HepG2 (cell line): ENCODE measurements around the gene UBALD1. TPM values are rescaled to one million over a fixed set of nuclear protein-coding genes. Genes with fewer than 3 reads are reported as not detected.
A peak's percentile ranks its signal among the peaks of the same experiment; 100 is the strongest.

ENCODE experiments used
- ATAC-seq: fragments of 200-7000 bp; cut with Tn5 transposase; 3 replicates; pipeline ENCODE4 v1.9.1; 2020; ENCODE audit warnings: mild to moderate bottlenecking, moderate library complexity
- BruUV-seq: library from RNA; stranded (reverse); fragments of 400-500 nt; replicated peaks from 2 replicates; lab custom pipeline; 2021; lab: Mats Ljungman, UMichigan
- CTCF ChIA-PET: fragments of 300-600 bp; formaldehyde crosslinking; extraction: SDS; loops from one replicate; lab custom pipeline; 2021; ENCODE audit warnings: low total read pairs, inconsistent platforms, low intra/inter-chr PET ratio; lab: Yijun Ruan, JAX
- POLR2A ChIA-PET: fragments of 350-600 bp; sonication (Branson Sonifier 250); formaldehyde crosslinking; loops from one replicate; lab custom pipeline; 2020; ENCODE audit warnings: antibody characterized with exemption, inconsistent platforms; lab: Yijun Ruan, JAX
- DNase-seq: peaks from one replicate; pipeline ENCODE4 v3.0.0-alpha.2; 2015; ENCODE audit warnings: low spot score
- FAIRE-seq: peaks from 3 replicates; lab custom pipeline; 2011; peaks lifted over from hg19 to GRCh38; lab: Jason Lieb, UNC
- H2AFZ ChIP-seq: one replicate; pipeline ENCODE4 v1.6.1; 2011; ENCODE audit warnings: low read length, inconsistent platforms
- H3K27ac ChIP-seq: fragments of 300-600 bp; 3 replicates; pipeline ENCODE4 v1.8.0; 2011; ENCODE audit warnings: mixed run types, mild to moderate bottlenecking, mixed read lengths, low read length, inconsistent platforms; ENCODE audit not compliant: insufficient read depth; ENCODE audit errors: extremely low read length
- H3K27me3 ChIP-seq, 2 experiments: fragments of 200-600 bp in 1 of 2; 2 replicates in 1 of 2; 3 replicates in 1 of 2; pipeline versions ENCODE4 v1.6.0 to v1.8.0; 2011; ENCODE audit warnings: low read length in 2 of 2, mild to moderate bottlenecking in 2 of 2, moderate library complexity in 2 of 2, inconsistent platforms in 1 of 2; ENCODE audit not compliant: insufficient read depth in 2 of 2, control insufficient read depth in 1 of 2
- H3K36me3 ChIP-seq, 2 experiments: fragments of 200-600 bp in 1 of 2; replicated peaks in 1 of 2; 2 replicates in 1 of 2; 3 replicates in 1 of 2; pipeline versions ENCODE4 v1.5.1 to v1.8.0; 2011; ENCODE audit warnings: low read length in 2 of 2, inconsistent platforms in 1 of 2; ENCODE audit not compliant: insufficient read depth in 2 of 2, control insufficient read depth in 1 of 2
- H3K4me1 ChIP-seq: 2 replicates; pipeline ENCODE4 v1.5.1; 2012; ENCODE audit warnings: low read length, inconsistent platforms; ENCODE audit not compliant: insufficient read depth
- H3K4me2 ChIP-seq: 2 replicates; pipeline ENCODE4 v1.6.0; 2011; ENCODE audit warnings: low read depth, low read length, inconsistent platforms
- H3K4me3 ChIP-seq, 3 experiments: fragments of 200-600 bp in 1 of 3; sonication (generic), shearing (Covaris generic) in 1 of 3; replicated peaks in 1 of 3; 2 replicates each; pipeline ENCODE4 v1.5.1; 2011 to 2016; ENCODE audit warnings: low read length in 3 of 3, inconsistent platforms in 2 of 3, low read depth in 2 of 3, mild to moderate bottlenecking in 2 of 3, control low read depth in 1 of 3, mixed read lengths in 1 of 3; ENCODE audit not compliant: insufficient read depth in 1 of 3
- H3K79me2 ChIP-seq: one replicate; pipeline ENCODE4 v1.6.1; 2011; ENCODE audit warnings: low read length, inconsistent platforms; ENCODE audit not compliant: insufficient read depth
- H3K9ac ChIP-seq: 2 replicates; pipeline ENCODE4 v1.6.0; 2011; ENCODE audit warnings: mild to moderate bottlenecking, low read depth, low read length, inconsistent platforms; ENCODE audit not compliant: insufficient read depth
- H3K9me3 ChIP-seq: 2 replicates; pipeline ENCODE4 v1.5.1; 2012; ENCODE audit warnings: mild to moderate bottlenecking, low read length
- H4K20me1 ChIP-seq: 2 replicates; pipeline ENCODE4 v1.6.0; 2011; ENCODE audit warnings: inconsistent platforms, mild to moderate bottlenecking, low read length, moderate library complexity; ENCODE audit not compliant: insufficient read depth
- CEBPB ChIP-seq: IDR thresholded peaks from 2 replicates; pipeline ENCODE4 v1.6.1; 2011; ENCODE audit warnings: low read depth, low read length, improper control_type of control experiment, borderline replicate concordance
- LBX2 ChIP-seq: sonication (generic); formaldehyde crosslinking; IDR thresholded peaks from 2 replicates; pipeline ENCODE4 v1.5.0; 2020; ENCODE audit warnings: missing genetic modification reagents, mild to moderate bottlenecking, borderline replicate concordance
- MED1 ChIP-seq: sonication (generic); formaldehyde crosslinking; IDR thresholded peaks from 2 replicates; pipeline ENCODE4 v1.4.0; 2020; ENCODE audit warnings: missing genetic modification reagents
- MLXIP ChIP-seq: sonication (generic); formaldehyde crosslinking; IDR thresholded peaks from 2 replicates; pipeline ENCODE4 v1.9.0; 2021; ENCODE audit warnings: missing genetic modification reagents, borderline replicate concordance
- SRSF9 ChIP-seq: fragments of 200-400 bp; formaldehyde crosslinking; IDR thresholded peaks from 2 replicates; pipeline ENCODE4 v1.6.1; 2018; ENCODE audit warnings: borderline replicate concordance, mild to moderate bottlenecking, low read depth, low read length; ENCODE audit not compliant: insufficient read depth, poor library complexity, severe bottlenecking
- TRIM22 ChIP-seq: fragments of 450-650 bp; IDR thresholded peaks from 2 replicates; pipeline ENCODE4 v1.6.1; 2017
- ZBTB33 ChIP-seq: sonication (generic); formaldehyde crosslinking; IDR thresholded peaks from 2 replicates; pipeline ENCODE4 v1.4.0; 2020; ENCODE audit warnings: missing genetic modification reagents
- ZFP36L1 ChIP-seq: sonication (generic); formaldehyde crosslinking; IDR thresholded peaks from 2 replicates; pipeline ENCODE4 v1.8.0; 2022; ENCODE audit warnings: mild to moderate bottlenecking, missing genetic modification reagents, moderate library complexity
- ZNF329 ChIP-seq: sonication (generic); formaldehyde crosslinking; IDR thresholded peaks from 2 replicates; pipeline ENCODE4 v1.9.0; 2021; ENCODE audit warnings: low read depth, mild to moderate bottlenecking, missing genetic modification reagents
- ZNF33A ChIP-seq: sonication (generic); formaldehyde crosslinking; IDR thresholded peaks from 2 replicates; pipeline ENCODE4 v1.5.1; 2020; ENCODE audit warnings: missing genetic modification reagents, mild to moderate bottlenecking, moderate library complexity, borderline replicate concordance
- ZNF546 ChIP-seq: sonication (generic); formaldehyde crosslinking; conservative IDR thresholded peaks from 2 replicates; pipeline ENCODE4 v1.8.1; 2023; ENCODE audit warnings: mild to moderate bottlenecking, missing genetic modification reagents
- ZNF639 ChIP-seq: conservative IDR thresholded peaks from 2 replicates; pipeline ENCODE4 v1.6.1; 2018; ENCODE audit warnings: missing genetic modification reagents
- WGBS: methylation state at CpG from one replicate; pipeline ENCODE4 v1.1.6; 2017; ENCODE audit warnings: low lambda C conversion rate; 5-methylcytosine and 5-hydroxymethylcytosine counted together
- in situ Hi-C: cut with HindIII; loops from 2 replicates; pipeline ENCODE4 v1.10.0; 2017; ENCODE audit warnings: low pct_unique_long_range_greater_than_20kb; ENCODE audit not compliant: extremely low pct_ligation_motif_present
- intact Hi-C: fragments of 100-400 bp; cut with micrococcal nuclease; formaldehyde crosslinking; loops from one replicate; pipeline ENCODE4 v1.10.0; 2022; ENCODE audit not compliant: unreplicated experiment
- polyA plus RNA-seq, 8 experiments: library from polyadenylated mRNA; depleted of rRNA in 3 of 8; stranded (reverse) in 7 of 8; unstranded in 1 of 8; fragments of >200 nt; fragmentation: Illumina TruSeq in 4 of 8; extraction: Trizol in 4 of 8; gene quantifications; 2 replicates each; pipeline versions ENCODE4 v1.2.1 to v1.2.3, GENCODE V29; 2011 to 2016; ENCODE audit warnings: low read depth in 4 of 8, missing spikeins in 1 of 8, mixed read lengths in 1 of 8; ENCODE audit not compliant: insufficient read depth in 1 of 8
- total RNA-seq, 5 experiments: library from RNA; depleted of rRNA; stranded (reverse); fragments of >200 nt; fragmentation: Illumina TruSeq; extraction: Trizol; gene quantifications; 2 replicates each; pipeline ENCODE4 v1.2.3, GENCODE V29; 2016; ENCODE audit warnings: low read depth in 1 of 5

Gene UBALD1
- total and polyA plus RNA-seq, 2 of the 13 experiments (the other 11 are each of a cell fraction or from before 2014, with no cell fraction given): 6.8 to 12.3 TPM

- POLR2A ChIA-PET: interaction anchor here (1.0 to 3.4 kb wide), 5 partner anchors 9 to 86 kb away, joined by 3 to 26 read pairs (median 7); partner anchors contain the start of genes CDIP1 and UBALD1
- Histone ChIP-seq H3K9ac (peak overlapping the region; percentile 85), H3K9me3 (no peaks in the 10 kb centered on the region), H3K27me3 (no peaks in the 10 kb centered on the region; a peak in 1 of 5 replicates), H3K27ac (peak overlapping the region; percentile 88), H3K79me2 (peaks cover 37% of the 10 kb centered on the region), H3K36me3 (no peaks in the 10 kb centered on the region), H3K4me2 (peak overlapping the region; percentile 94), H3K4me1 (peaks cover 62% of the 10 kb centered on the region), H2AFZ (no peak overlapping the region), H4K20me1 (peaks cover 12% of the 10 kb centered on the region), H3K4me3 (peak overlapping the region; percentile 86 to 91 (median 90))
- CTCF ChIA-PET: interaction anchor here (0.9 kb wide), 1 partner anchor 9 kb away, joined by 5 read pairs; no protein-coding TSS in a partner anchor
- WGBS: under 1% methylated on average over 27 of the region's 80 CpGs
- ATAC-seq: peak; percentile 79
- FAIRE-seq: no peak
- BruUV-seq: no TSS peak
- in situ Hi-C loops: no loop called here
- DNase-seq: peak; percentile 40
- intact Hi-C loops: loop anchor here (2.0 kb wide), 1 partner anchor 40 kb away; no protein-coding TSS in a partner anchor
- TF ChIP-seq SRSF9: no peak
- TF ChIP-seq ZNF33A (CRISPR knock-in tag): no peak
- peak; percentile 83; the same call in 1 of the 2 replicates for TF ChIP-seq LBX2 (CRISPR knock-in tag)
- TF ChIP-seq ZBTB33 (CRISPR knock-in tag): no peak
- TF ChIP-seq ZNF639: 0 out of 2 replicates have a peak, but pooled peaks have one; percentile 38
- TF ChIP-seq ZNF546 (CRISPR knock-in tag): 0 out of 2 replicates have a peak, but pooled peaks have one; percentile 10
- TF ChIP-seq MLXIP (CRISPR knock-in tag): peak; percentile 45; the same call in 1 of the 2 replicates
- no peak for TF ChIP-seq MED1 (CRISPR knock-in tag)
- no peak for TF ChIP-seq ZNF329
- TF ChIP-seq CEBPB: no peak
- no peak for TF ChIP-seq TRIM22
- TF ChIP-seq ZFP36L1 (CRISPR knock-in tag): no peak
Measured at GRCh38 chr16:4624827-4625559, 10.3 kb upstream of the UBALD1 start.
